HepG2 (cell line): Measurements from ENCODE around the gene CTAGE9.

Experiments
- CHD2 ChIP-seq: IDR thresholded peaks from 2 replicates; pipeline ENCODE4 v1.6.1; 2011; ENCODE audit warnings: low read depth, low read length, improper control_type of control experiment
- GATA4 ChIP-seq: sonication (generic); IDR thresholded peaks from 2 replicates; pipeline ENCODE4 v1.6.1; 2016; ENCODE audit warnings: antibody characterized with exemption, low read depth, borderline replicate concordance
- JUNB ChIP-seq: sonication (generic); formaldehyde crosslinking; IDR thresholded peaks from 2 replicates; pipeline ENCODE4 v1.8.0; 2022; ENCODE audit warnings: missing genetic modification reagents, mild to moderate bottlenecking, borderline replicate concordance
- REST ChIP-seq, 2 experiments: IDR thresholded peaks; 2 replicates each; pipeline ENCODE4 v1.6.1; 2011 to 2012; ENCODE audit warnings: low read length in 2 of 2, borderline replicate concordance in 1 of 2, low read depth in 1 of 2, mild to moderate bottlenecking in 1 of 2, moderate library complexity in 1 of 2
- TFDP1 ChIP-seq: IDR thresholded peaks from 2 replicates; pipeline ENCODE4 v1.6.1; 2016; ENCODE audit warnings: missing compliant biosample characterization, missing genetic modification reagents, borderline replicate concordance
- ZBTB49 ChIP-seq: sonication (generic); formaldehyde crosslinking; IDR thresholded peaks from 2 replicates; pipeline ENCODE4 v1.4.0; 2020; ENCODE audit warnings: missing genetic modification reagents, borderline replicate concordance
- ZNF12 ChIP-seq: sonication (generic); formaldehyde crosslinking; IDR thresholded peaks from 2 replicates; pipeline ENCODE4 v1.5.0; 2020; ENCODE audit warnings: missing genetic modification reagents
- ZNF614 ChIP-seq: IDR thresholded peaks from 2 replicates; pipeline ENCODE4 v1.6.1; 2018; ENCODE audit warnings: missing biosample characterization, missing genetic modification reagents, inconsistent platforms, borderline replicate concordance
- ZNF713 ChIP-seq: sonication (generic); formaldehyde crosslinking; IDR thresholded peaks from 2 replicates; pipeline ENCODE4 v1.4.0; 2020; ENCODE audit warnings: mild to moderate bottlenecking, missing genetic modification reagents
- ZNF777 ChIP-seq: sonication (generic); formaldehyde crosslinking; IDR thresholded peaks from 2 replicates; pipeline ENCODE4 v1.4.0; 2020; ENCODE audit warnings: missing genetic modification reagents
- TF ChIP-seq, protein P1 (sequence below): sonication (generic); formaldehyde crosslinking; IDR thresholded peaks from 2 replicates; pipeline ENCODE4 v1.4.0; 2020; ENCODE audit warnings: mild to moderate bottlenecking, missing genetic modification reagents

- TF ChIP-seq ZNF12 (CRISPR knock-in tag): no peak
- TF ChIP-seq GATA4: no peak
- no peak for TF ChIP-seq TFDP1 (CRISPR knock-in tag)
- no peak for TF ChIP-seq REST (IDR thresholded peaks at IDR 0.05; ENCODE audit: borderline replicate concordance in 1 of 2, low read depth in 1 of 2, low read length in 2 of 2)
- no peak for TF ChIP-seq ZNF614 (CRISPR knock-in tag)
- TF ChIP-seq ZNF713 (CRISPR knock-in tag): no peak
- TF ChIP-seq JUNB (CRISPR knock-in tag): no peak
- TF ChIP-seq, protein P1, sequence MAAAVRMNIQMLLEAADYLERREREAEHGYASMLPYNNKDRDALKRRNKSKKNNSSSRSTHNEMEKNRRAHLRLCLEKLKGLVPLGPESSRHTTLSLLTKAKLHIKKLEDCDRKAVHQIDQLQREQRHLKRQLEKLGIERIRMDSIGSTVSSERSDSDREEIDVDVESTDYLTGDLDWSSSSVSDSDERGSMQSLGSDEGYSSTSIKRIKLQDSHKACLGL (CRISPR knock-in tag): no peak
- no peak for TF ChIP-seq ZBTB49 (CRISPR knock-in tag)
- TF ChIP-seq CHD2: no peak
- TF ChIP-seq ZNF777: no peak
Observed at GRCh38 chr6:131739136-131739535, 28.3 kb upstream of the CTAGE9 start.
